HG03045 (cell line): ENCODE data around the gene VOPP1.

Experiments
- ATAC-seq: cut with Tn5 transposase; IDR thresholded peaks from one replicate; pipeline ENCODE4 v1.9.1; 2021; ENCODE audit warnings: mild to moderate bottlenecking, moderate library complexity; ENCODE audit not compliant: unreplicated experiment

Gene VOPP1

GRCh38 chr7:55534262-55534915 is 37.9 kb downstream of the VOPP1 start:
- peak; percentile 63 for ATAC-seq

GRCh38 chr7:55533729-55534080 is 38.6 kb downstream of the VOPP1 start:
- no peak for ATAC-seq

- peak; percentile 48 for ATAC-seq
Observed at GRCh38 chr7:55533050-55533728, 39.1 kb downstream of the VOPP1 start.

GRCh38 chr7:55532150-55532917 is 40.0 kb downstream of the VOPP1 start:
- ATAC-seq, result no peak

- ATAC-seq, result no peak
Observed at GRCh38 chr7:55531536-55531935, 40.8 kb downstream of the VOPP1 start.

GRCh38 chr7:55527307-55527706 is 45.0 kb downstream of the VOPP1 start:
- ATAC-seq, result no peak

GRCh38 chr7:55526770-55527169 is 45.5 kb downstream of the VOPP1 start:
- no peak for ATAC-seq

- no peak for ATAC-seq
Observed at GRCh38 chr7:55526329-55526728, 46.0 kb downstream of the VOPP1 start.

GRCh38 chr7:55524558-55525310 is 47.6 kb downstream of the VOPP1 start:
- no peak for ATAC-seq

GRCh38 chr7:55523366-55523765 is 48.9 kb downstream of the VOPP1 start:
- ATAC-seq, result no peak

GRCh38 chr7:55521917-55522902 is 50.1 kb downstream of the VOPP1 start:
- ATAC-seq, result no peak

- no peak for ATAC-seq
Observed at GRCh38 chr7:55521512-55521911, 50.8 kb downstream of the VOPP1 start.

GRCh38 chr7:55520426-55521140 is 51.7 kb downstream of the VOPP1 start:
- ATAC-seq, result no peak

- ATAC-seq, result no peak
Observed at GRCh38 chr7:55518836-55519235, 53.5 kb downstream of the VOPP1 start.

- no peak for ATAC-seq
Observed at GRCh38 chr7:55517936-55518689, 54.2 kb downstream of the VOPP1 start.

- peak; percentile 68 for ATAC-seq
Observed at GRCh38 chr7:55517191-55517633, 55.1 kb downstream of the VOPP1 start.

- ATAC-seq, result no peak
Observed at GRCh38 chr7:55516409-55516808, 55.9 kb downstream of the VOPP1 start.

GRCh38 chr7:55515569-55516279 is 56.6 kb downstream of the VOPP1 start:
- peak; percentile 32 for ATAC-seq
